ENCODE measurements around the gene IL34. TPM values are rescaled to one million over a fixed set of nuclear protein-coding genes. Genes with fewer than 3 reads are reported as not detected.

IL34 gene
- total RNA-seq, 2 experiments from 2014 or later = not detected

- H3K4me2 ChIP-seq (ENCODE audit: low read length) = no peak overlapping the region
- no peak overlapping the region for H3K4me3 ChIP-seq (ENCODE audit: low read depth, low read length, poor library complexity, severe bottlenecking)
- no peaks in the 10 kb centered on the region for H3K9me3 ChIP-seq (ENCODE audit: low read length)
- no peak overlapping the region for H3K27ac ChIP-seq (ENCODE audit: low read depth, low read length, poor library complexity, severe bottlenecking)
- peaks cover 8% of the 10 kb centered on the region; the same call in 1 of the 2 replicates for H3K36me3 ChIP-seq (ENCODE audit: insufficient read depth, low read length)
- no peaks in the 10 kb centered on the region for H4K20me1 ChIP-seq (ENCODE audit: insufficient read depth, low read length)
- intact Hi-C loops (cut with micrococcal nuclease; ENCODE audit: unreplicated experiment) = no loop called here
- H3K79me2 ChIP-seq (ENCODE audit: insufficient read depth, low read depth, low read length) = no peaks in the 10 kb centered on the region
- DNase-seq (ENCODE audit: low spot score) = no peak
- POLR2A ChIA-PET = interaction anchor here (0.5 kb wide), 1 partner anchor 1206 kb away, joined by 3 read pairs; no protein-coding TSS in a partner anchor
- TF ChIP-seq CTCF (conservative IDR thresholded peaks at IDR 0.05; ENCODE audit: low read length) = no peak
- no peak for TF ChIP-seq EZH2phosphoT487 (IDR thresholded peaks at IDR 0.05; ENCODE audit: borderline replicate concordance, low read depth, low read length)
- no TSS peak for BruUV-seq (replicated peaks)
- CTCF ChIA-PET (ENCODE audit: unreplicated experiment) = no interaction called here
- H3K9me2 ChIP-seq (ENCODE audit: insufficient read depth, low read length) = no peaks in the 10 kb centered on the region
- H3K4me1 ChIP-seq (ENCODE audit: insufficient read depth, low read length, poor library complexity, severe bottlenecking) = no peaks in the 10 kb centered on the region
- no peak overlapping the region for H2AFZ ChIP-seq (ENCODE audit: low read length)
Measured at GRCh38 chr16:70702624-70703023, 56.3 kb downstream of the IL34 start.

- no peaks in the 10 kb centered on the region for H3K9me2 ChIP-seq (ENCODE audit: insufficient read depth, low read length)
- no peaks in the 10 kb centered on the region for H3K79me2 ChIP-seq (ENCODE audit: insufficient read depth, low read depth, low read length)
- TF ChIP-seq CTCF (conservative IDR thresholded peaks at IDR 0.05; ENCODE audit: low read length) (no peak), EZH2phosphoT487 (IDR thresholded peaks at IDR 0.05; ENCODE audit: borderline replicate concordance, low read depth, low read length) (no peak)
- H2AFZ ChIP-seq (ENCODE audit: low read length) = no peak overlapping the region
- no peak overlapping the region for H3K27ac ChIP-seq (ENCODE audit: low read depth, low read length, poor library complexity, severe bottlenecking)
- no TSS peak for BruUV-seq (replicated peaks)
- intact Hi-C loops (cut with micrococcal nuclease; ENCODE audit: unreplicated experiment) = no loop called here
- CTCF ChIA-PET (ENCODE audit: unreplicated experiment) = no interaction called here
- no peaks in the 10 kb centered on the region for H3K4me1 ChIP-seq (ENCODE audit: insufficient read depth, low read length, poor library complexity, severe bottlenecking)
- no peak for DNase-seq (ENCODE audit: low spot score)
- 0 out of 2 replicates have a peak, but pooled peaks cover 4% of the 10 kb centered on the region for H3K36me3 ChIP-seq (ENCODE audit: insufficient read depth, low read length)
- no peaks in the 10 kb centered on the region for H4K20me1 ChIP-seq (ENCODE audit: insufficient read depth, low read length)
- H3K4me2 ChIP-seq (ENCODE audit: low read length) = no peak overlapping the region
- no peaks in the 10 kb centered on the region for H3K9me3 ChIP-seq (ENCODE audit: low read length)
- H3K4me3 ChIP-seq (ENCODE audit: low read depth, low read length, poor library complexity, severe bottlenecking) = no peak overlapping the region
- POLR2A ChIA-PET = no interaction called here
Measured at GRCh38 chr16:70703041-70703834, 56.9 kb downstream of the IL34 start.

GRCh38 chr16:70703835-70704381 lies 57.5 kb downstream of the IL34 start:
- Histone ChIP-seq H3K79me2 (ENCODE audit: insufficient read depth, low read depth, low read length) (no peaks in the 10 kb centered on the region), H3K9me3 (ENCODE audit: low read length) (no peaks in the 10 kb centered on the region), H4K20me1 (ENCODE audit: insufficient read depth, low read length) (no peaks in the 10 kb centered on the region), H3K9me2 (ENCODE audit: insufficient read depth, low read length) (no peaks in the 10 kb centered on the region), H3K4me1 (ENCODE audit: insufficient read depth, low read length, poor library complexity, severe bottlenecking) (no peaks in the 10 kb centered on the region), H3K4me3 (ENCODE audit: low read depth, low read length, poor library complexity, severe bottlenecking) (no peak overlapping the region), H3K4me2 (ENCODE audit: low read length) (no peak overlapping the region), H3K27ac (ENCODE audit: low read depth, low read length, poor library complexity, severe bottlenecking) (no peak overlapping the region), H3K36me3 (ENCODE audit: insufficient read depth, low read length) (no peaks in the 10 kb centered on the region), H2AFZ (ENCODE audit: low read length) (no peak overlapping the region)
- ChIA-PET POLR2A (no interaction called here), CTCF (ENCODE audit: unreplicated experiment) (no interaction called here)
- TF ChIP-seq EZH2phosphoT487 (IDR thresholded peaks at IDR 0.05; ENCODE audit: borderline replicate concordance, low read depth, low read length) (no peak), CTCF (conservative IDR thresholded peaks at IDR 0.05; ENCODE audit: low read length) (no peak)
- no peak for DNase-seq (ENCODE audit: low spot score)
- BruUV-seq (replicated peaks) = no TSS peak
- intact Hi-C loops (cut with micrococcal nuclease; ENCODE audit: unreplicated experiment) = no loop called here

Data from OCI-LY7 (cell line).